ENCODE measurements around the gene SP1.
"Not testable (repeated sequence)": the region's sequence is repeated elsewhere in the genome, so short reads cannot be mapped to it uniquely, and the experiment has no call there.

The SP1 gene

DNA sequence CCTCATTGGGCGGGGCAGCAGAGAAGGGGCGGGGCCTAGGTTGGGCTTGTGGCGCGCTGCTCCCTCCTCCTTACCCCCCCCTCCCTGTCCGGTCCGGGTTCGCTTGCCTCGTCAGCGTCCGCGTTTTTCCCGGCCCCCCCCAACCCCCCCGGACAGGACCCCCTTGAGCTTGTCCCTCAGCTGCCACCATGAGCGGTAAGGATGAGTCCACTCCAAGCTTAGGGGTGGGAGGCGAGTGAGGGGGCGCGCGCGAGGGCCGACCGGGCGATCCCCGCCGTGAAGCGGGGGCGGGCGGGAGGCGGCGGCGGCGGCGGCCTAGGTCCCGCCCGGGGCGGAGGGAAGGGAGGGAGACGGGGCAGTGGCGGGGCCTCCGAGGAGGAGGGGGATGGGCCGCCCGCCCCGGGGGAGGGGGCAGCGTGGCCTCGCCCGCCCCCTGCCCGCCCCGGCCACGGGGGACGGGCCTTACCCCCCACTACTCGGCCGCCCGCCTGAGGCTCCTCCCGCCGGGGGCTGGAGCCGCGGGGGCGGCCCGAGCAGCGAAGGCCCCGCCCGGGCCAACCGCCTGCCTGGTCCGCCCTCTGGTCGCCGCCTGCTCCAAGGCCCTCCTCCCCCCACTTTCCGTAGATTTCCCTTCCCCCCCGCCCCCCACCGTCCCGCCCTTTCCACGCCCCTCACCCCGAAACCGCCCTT, at the start of gene SP1:
Gene SP1 (plus strand): TSS at position 73 of the 690 bp plus-strand sequence. CDS start 116 bp downstream, at position 189.
- peak; percentile 83 for DNase-seq

DNA sequence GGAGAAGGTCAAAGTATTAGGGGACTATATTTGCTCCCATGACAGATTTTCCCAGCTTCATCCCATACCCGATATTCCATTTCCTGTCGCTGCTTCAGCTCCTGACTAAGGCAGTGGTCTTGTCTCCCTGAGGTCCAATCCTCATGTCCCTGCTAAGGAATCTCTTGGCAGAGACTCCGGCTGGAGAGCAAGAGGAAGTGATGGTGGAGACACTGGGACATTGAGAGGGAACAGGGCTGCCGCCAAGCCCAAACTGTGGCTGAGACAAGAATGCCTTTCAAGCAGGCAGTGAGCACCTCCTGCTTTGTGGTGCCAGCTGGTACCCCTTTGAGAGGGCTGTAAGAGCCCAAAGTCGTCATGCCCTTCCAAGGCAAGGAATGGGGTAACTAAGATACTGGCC, 49.3 kb upstream of the SP1 start:
- DNase-seq: no peak

DNA sequence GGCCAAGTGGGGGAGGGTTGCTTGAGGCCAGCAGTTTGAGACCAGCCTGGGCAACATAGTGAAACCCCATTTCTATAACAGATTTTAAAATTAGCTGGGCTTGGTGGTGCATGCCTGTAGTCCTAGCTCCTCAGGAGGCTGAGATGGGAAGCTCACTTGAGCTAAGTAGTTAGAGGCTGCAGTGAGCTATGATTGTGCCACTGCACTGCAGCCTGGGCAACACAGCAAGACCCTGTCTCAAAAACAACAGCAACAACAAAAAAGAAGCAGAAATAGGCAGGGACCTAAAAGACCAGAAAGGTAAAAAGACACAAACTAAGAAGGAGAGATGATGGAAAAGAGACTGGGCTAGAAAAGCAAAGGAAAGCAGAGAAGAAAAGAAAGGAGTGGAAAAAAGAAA, 47.6 kb upstream of the SP1 start:
- DNase-seq: not testable (repeated sequence)

DNA sequence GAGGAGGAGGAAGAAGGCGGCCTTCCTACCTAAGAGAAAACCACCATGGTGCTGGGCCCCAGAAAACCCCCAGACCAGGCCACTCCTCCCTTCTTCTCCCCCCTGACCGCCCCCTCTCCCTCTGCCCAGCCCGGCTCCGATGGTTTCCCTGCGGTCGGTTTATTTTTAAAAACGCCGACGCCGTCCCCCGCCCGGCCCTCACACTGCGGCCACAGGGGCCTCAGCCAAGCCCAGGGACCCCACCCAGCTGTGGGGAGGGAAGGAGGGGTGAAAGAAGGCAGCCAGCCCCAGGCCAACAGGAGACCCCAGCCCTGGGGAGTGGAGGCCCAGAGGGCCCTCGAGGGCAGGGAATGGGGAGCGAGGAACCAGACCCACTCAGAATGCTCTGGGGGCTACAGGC, 47.2 kb upstream of the SP1 start:
- no peak for DNase-seq

DNA sequence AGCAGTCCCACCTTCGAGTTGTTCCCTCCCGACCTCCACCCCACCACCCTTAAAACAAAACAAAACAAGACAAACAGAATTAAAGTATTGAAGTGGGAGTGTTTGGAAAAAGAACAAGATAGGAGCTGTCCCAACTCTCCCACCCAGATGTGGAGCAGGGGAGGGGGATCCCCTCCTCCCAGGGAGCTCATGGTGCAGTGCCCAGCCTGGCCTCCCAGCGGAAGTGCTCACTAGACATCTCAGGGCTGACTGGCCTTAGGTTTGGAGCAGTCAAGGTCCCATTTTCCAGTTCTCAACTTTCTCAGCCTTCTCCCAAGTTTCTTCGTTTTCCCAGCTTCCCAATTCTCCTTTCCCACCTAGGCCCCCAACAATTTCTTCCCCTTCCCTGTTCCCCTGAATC, 46.7 kb upstream of the SP1 start:
- DNase-seq: no peak

DNA sequence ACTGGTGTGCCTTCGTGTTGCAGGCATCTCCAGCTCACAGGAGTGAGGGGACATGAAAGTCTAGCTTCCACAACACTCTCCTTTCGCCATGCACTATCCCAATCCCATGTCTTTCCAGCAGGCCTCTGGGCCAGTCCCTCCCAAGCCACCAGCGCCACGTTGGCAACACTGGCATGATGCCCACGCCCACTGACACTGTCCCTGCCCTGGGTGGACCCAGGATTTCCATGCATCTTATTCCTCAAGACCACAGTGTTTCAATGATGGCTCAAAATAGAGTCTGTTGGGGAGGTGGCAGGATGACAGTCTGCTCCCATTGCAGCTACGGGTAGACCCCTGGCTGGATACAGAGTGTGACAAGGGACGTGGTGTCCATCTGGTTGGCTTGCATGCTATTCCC, 46.1 kb upstream of the SP1 start:
- no peak for DNase-seq

DNA sequence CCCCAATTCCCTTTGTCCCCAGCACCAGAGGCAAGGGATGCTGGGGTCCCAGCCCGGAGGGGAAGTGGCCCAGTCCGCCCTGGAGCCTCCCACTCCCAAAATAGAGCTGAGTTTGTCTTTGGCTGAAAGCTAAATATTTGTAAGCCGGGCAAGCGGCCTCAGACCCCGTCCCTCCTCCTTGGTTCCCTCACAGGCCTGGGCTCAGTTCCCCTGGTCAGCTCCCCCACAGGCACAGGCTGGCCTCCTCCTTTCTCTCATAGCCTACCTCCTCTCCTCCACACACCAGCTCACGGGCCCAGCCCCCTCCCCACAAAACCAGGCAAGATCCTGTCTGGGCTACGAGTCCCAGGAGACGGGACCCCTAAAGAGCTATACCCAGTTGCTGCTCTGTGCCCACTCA, 45.2 kb upstream of the SP1 start:
- DNase-seq: no peak

DNA sequence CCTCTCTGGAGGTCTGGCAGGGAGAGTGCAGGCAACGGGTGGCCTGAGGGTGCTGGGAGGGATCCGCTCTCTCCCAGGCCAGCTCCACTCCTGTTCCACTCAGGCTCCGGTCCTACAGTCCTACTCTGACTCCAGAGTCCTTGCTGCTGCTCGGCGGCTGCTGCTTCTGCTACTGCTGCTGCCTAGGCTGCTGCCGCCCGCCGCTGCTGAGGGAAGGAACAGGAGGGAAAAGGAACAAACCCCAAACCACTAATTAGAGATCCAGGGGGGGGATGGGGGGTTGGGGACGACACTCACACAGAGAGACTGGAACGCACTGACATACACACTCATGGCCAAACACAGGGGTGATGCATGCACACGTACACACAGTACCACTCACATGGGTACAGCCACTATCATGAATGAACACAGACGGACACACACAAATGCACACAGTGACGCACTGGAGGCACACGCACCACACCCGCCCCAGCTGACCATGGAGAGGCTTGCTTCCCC, 43.7 kb upstream of the SP1 start, which contains the start of gene SP7:
Gene SP7 (minus strand): TSS at position 174 of the 501 bp plus-strand sequence. CDS start 708 bp downstream, outside the sequence.
- DNase-seq: no peak

DNA sequence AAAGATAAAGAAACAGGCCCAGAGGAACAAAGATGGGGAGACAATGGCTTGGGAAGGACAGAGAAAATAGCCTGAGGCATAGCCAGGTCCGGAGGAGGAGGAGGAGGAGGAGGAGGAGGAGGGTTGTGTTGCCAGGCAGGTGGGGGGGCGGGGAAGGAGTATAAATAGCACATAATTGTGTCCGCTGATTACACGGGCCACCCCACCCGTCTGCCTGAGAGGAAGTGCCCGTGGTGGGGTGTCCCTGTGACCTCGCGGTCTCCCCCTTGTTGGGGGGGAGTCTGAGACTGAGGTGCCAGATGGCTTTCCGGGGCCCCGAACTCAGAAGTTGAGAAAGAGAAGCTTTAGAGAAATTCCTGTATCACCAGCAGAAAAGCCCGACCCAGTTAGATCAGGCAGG, 42.0 kb upstream of the SP1 start:
- DNase-seq: no peak

DNA sequence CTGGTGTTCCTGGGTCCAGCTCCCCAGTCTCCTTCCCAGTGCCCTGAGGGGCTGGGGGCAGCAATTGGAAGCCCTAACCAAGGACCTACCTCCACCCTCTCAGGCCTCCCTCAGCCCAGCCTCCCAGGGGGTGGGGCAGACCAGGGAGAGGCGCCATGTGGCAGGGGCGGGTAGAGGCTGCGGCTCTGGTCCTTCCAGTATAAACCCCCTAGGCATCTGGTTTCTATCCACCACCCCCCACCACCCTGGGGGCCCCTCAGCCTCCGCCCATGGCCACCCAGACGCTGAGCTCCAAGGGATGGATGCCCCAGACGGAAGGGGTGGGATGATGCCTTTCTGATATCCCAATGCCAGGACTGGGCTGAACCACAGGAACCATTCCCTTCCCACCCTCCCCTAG, 41.1 kb upstream of the SP1 start:
- DNase-seq: no peak

DNA sequence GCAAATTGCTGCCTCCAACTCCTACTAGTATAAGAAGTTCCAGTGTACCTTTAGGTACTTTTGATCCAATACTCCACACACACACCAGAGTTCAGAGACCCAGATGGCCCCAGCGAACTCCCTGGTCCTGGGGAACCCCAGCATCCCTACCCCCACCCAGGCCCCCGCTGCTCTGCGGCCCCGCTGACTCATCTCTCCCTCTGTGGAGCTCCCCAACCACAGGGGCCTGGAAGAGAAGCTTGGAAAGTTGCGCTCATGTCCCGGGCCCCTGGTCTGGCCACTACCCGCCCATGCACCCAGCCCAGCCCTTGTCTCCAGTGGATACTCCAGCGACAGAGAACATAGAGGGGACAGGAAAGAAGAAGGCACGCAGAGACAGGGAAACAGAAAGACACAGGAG, 39.6 kb upstream of the SP1 start:
- DNase-seq: no peak

DNA sequence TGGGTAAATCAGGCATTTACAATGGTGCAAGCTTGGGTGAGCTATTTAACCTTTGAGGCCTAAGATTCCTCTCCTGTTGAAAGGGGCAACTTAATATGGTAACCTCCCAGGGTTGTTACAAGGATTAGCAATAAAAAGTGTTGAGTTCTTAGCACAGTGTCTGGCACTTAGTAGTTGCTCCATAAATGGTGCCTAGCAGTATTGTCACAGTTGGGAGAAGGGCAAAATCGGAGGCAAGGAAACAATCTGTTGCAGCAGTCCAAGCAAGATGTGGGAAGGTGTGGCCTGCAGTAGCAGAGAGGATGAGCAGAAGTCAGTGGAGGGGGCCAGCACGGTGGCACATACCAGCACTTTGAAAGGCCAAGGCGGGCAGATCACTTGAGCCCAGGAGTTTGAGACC, 36.5 kb upstream of the SP1 start:
- DNase-seq: no peak

DNA sequence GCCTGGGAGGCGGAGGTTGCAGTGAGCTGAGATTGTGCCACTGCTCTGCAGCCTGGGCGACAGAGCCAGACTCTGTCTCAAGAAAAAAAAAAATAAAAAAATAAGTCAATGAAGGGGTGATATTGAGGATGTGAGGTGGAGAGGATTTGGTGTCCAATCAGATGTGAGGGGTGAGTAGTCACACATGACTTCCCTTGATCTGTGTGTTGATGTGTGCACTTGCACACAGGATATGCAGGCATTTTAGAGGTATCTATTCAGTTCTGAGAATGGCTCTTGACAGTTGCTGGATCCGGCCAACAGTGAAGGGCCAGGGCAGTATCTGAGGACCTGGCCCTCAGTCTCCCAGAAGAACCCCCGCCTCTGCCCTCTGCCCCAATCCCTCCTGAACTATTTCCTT, 36.0 kb upstream of the SP1 start:
- no peak for DNase-seq

DNA sequence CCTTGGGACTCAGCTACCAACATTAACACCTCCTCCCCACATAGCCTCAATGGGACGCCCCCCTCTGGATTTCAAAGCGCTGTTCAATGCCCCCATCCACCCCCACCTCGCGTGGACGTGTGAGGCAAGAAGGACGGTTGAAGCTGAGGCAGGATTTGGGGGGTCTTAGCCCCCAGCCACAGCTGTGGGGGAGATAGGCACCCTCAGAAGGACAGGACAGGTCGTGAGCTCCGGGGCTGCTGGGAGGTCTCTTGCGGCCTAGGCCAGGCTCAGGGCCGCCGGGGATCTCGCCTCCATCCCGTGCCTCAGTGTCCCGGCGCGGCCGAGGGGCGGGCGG, 35.5 kb upstream of the SP1 start:
- DNase-seq: no peak

DNA sequence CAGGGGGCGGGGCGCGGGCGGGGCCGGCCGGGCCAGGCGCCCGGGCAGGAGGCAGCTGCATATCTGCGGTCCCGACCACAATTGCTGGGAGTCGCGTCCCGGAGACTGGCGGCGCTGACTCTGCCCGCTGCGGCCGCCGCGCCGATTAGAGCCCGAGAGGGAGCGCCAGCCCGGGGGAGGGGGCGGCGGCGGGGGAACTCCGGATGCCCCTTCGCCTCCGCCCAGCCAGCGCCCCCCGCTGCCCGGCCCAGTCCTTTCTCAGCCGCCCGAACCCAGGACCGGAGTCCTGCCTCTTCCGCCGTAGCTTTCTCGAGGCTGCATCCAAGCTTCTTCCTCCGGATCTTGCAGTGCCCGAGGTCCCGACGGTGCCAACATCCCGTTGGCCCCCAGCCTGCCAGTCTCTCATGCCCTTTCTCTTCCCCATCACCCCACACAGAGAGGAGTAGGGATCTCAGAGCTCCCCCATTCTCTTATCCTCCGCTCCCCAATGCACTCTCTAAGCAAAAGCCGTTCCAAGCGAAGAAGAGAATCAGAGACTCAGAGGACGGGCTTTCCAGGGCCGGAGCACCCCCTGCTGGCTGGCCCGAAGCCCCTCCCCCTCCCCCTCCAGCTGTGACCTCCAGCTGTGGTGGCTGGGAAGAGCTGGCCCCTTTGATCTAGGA, 35.0 kb upstream of the SP1 start:
- DNase-seq: peak; percentile 42

DNA sequence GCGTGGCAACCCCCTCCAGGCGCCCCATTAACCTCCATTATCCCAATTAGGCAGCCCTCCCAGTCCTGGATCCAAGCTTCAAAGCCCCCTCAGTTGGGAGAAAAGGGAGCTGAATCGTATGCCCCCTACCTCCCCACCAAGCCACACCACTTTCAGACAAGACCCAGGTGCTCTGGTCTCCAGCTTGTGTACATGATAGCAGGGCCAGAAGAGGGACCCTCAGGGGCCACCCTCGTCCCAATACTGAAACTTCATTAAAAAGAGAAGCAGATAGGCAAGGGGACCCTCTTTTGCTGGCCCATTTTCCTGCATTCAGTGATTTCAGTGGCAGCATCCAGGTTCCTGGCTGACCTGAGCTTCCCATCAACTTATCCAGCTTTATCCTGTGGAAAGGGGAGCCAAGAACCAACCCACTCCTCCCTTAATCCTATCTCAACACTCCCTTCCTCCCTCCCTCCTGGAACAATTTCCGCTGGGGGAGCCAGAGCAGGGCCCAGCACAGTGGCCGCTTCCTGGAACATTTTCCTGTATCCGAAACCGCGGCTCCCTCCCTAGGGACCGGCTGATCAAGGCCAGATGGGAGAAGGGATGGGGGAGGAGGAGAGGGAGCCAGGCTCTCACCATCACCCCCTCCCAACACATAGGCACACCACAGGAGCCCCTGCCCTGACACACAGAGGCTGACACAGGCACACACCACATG, 34.3 kb upstream of the SP1 start:
- peak; percentile 80 for DNase-seq

DNA sequence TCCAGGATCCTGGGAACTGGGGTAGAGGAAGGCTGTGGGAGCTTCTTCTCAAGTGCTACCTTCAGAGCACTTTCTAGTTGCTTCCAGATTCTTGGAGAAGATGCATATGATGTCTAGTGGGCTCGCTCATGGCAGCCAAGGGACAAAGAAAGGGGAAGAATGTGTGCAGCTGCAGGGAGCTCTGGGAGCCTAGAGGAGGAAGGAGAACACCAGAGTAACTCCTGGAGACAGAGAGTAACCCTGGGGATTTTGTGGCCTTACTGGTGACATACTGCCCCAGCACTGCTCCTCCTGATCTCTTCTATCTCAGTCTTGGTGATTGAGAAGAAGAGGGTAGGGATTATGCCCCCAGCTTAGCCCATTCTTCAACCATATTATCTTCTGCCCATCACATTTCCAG, 33.5 kb upstream of the SP1 start:
- no peak for DNase-seq

DNA sequence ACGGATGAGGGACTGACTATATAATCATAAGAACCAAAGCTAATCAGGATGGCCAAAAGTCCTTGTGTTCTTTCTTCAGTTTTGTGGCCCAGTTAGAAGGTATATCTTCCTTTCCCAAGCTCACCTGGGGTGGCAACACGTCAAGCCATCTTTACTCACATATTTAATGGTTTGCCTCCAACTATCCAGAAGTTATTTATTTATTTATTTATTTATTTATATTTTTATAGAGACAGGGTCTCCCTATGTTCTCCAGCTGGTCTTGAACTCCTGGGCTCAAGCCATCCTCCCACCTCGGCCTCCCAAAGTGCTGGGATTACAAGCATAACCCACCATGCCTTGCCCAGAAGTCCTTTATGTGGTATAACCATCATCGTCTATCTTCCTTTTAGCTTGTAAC, 32.1 kb upstream of the SP1 start:
- DNase-seq: no peak

DNA sequence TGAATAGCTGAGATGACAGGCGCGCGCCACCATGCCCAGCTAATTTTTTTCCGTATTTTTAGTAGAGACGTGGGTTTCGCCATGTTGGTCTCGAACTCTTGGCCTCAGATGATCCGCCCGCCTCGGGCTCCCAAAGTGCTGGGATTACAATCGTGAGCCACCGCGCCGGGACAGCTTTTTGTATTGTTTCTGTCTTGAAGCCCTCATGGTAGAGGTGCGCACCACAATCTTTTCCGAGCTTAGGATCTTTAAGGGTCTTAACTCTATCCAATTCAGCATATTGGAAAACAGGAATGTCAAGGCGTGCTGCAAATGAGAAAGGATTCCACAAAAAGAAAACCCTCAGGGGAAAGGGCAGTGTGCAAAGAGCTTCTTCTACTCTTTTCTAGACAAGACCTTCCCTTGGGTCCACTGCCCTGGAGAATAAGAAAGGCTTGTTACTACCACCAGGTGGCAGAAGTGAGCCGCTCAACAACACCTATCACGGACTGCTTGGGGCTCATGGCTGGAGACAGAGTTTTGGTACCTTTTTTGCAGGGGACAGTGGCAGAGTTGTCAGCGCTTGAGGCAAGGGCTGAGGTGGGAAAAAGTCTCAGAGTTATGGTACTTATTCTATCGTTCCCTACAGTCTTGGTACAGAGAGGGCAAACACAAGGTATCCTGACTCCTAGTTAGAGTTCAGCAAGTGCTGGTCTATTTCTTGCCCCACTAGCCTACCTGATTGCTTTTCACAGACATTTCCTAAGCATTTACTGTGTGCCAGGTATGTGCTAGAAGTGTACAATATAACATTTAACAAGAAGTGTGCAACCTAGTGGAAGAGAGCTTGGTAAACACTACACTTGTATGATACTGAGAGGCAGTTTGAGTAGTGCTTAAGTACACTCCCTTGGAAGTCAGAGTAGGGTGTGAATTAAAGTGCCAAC, 27.4 kb upstream of the SP1 start:
- DNase-seq: peak; percentile 77

DNA sequence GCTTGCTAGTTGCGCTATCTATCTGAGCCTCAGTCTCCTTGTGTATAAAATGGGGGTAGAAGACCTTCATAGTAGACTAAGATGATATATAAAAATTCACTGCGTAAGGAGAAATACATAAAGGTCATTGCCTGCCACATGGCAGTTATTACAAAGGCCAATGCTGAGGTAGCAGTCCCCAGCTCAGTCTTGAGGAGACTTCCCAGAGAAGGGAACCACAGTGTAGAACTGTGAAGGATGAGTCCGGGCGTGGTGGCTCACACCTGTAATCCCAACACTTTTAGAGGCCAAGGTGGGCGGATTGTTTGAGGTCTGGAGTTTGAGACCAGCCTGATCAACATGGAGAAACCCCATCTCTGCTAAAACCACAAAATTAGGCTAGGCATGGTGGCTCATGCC, 26.7 kb upstream of the SP1 start:
- DNase-seq: no peak

DNA sequence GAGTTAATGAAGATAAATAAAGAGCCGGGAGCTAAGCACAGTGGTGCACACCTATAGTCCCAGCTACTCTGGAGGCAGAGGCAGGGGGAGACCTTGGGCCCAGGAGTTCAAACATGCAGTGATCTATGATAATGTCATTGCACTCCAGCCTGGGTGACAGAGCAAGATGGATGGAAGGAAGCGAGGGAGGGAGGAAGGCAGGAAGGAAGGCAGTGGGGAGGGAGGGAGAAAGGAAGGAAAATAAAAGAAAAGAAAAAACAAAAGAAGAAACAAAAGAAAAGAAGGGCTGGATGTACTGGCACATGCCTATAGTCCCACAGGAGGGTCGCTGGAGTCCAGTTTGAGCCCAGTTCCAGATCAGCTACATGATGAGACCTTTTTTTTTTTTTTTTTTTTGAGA, 24.9 kb upstream of the SP1 start:
- no peak for DNase-seq

DNA sequence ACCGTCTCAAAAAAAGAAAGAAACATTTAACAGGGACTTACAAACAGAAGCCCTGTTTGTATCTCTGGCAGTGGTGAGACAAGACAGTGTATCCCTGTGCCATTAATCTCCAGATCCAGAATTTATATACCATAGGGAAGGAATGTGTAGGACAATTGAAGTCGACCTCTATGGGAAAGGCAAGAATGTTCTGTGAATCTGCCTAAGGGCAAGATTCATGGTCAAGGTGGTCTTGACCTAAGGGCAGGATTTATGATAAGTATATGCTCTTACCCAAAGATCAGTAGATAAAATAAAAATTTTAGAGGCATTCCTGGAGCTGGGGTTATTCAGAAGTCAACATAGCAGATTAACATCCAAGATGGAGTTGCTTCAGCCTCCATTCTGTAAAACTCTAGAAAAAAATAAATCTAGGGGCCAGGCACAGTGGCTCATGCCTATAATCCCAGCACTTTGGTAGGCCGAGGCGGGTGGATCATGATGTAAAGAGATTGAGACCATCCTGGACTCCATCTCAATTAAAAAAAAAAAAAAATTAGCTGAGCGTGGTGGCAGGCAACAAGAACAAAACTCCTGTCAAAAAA, 21.0 kb upstream of the SP1 start:
- no peak for DNase-seq

DNA sequence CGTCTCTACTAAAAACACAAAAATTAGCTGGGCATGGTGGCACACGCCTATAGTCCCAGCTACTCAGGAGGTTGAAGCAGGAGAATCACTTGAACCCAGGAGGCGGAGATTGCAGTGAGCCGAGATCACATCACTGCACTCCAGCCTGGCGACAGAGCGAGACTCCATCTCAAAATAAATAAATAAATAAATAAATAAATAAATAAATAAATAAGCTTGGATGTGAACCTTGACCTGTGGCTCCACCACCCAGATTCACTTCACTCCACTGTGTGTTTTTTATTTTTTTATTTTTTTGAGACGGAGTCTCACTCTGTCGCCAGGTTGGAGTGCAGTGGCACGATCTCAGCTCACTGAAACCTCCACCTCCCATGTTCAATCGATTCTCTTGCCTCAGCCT, 18.3 kb upstream of the SP1 start:
- not testable (repeated sequence) for DNase-seq

Data from NCI-H2171 treated with DMSO at 0.1 percent for 48 hours (cell line).